Cardiac muscle cell (in vitro differentiated cells and primary cell): ENCODE measurements around the gene MTRF1. TPM values are rescaled to one million over a fixed set of nuclear protein-coding genes. Genes with fewer than 3 reads are reported as not detected.

Source experiments
- DNase-seq, 2 donors: peaks; one replicate each; pipeline versions ENCODE4 v3.0.0 to v3.0.0-alpha.2; 2010 to 2017; ENCODE audit warnings: low read depth in 1 of 2, low spot score in 1 of 2
- H3K27ac ChIP-seq: fragments of 200-600 bp; sonication (generic); 2 replicates; pipeline ENCODE4 v1.5.1; 2016
- H3K27me3 ChIP-seq: fragments of 200-600 bp; sonication (generic); 2 replicates; pipeline ENCODE4 v1.6.0; 2016; ENCODE audit warnings: control low read depth
- H3K36me3 ChIP-seq: fragments of 200-600 bp; sonication (generic); 2 replicates; pipeline ENCODE4 v1.5.1; 2016; ENCODE audit warnings: control low read depth
- H3K4me1 ChIP-seq: fragments of 200-600 bp; sonication (generic); 2 replicates; pipeline ENCODE4 v1.8.1; 2017; ENCODE audit warnings: low read depth, mild to moderate bottlenecking, mixed run types
- H3K4me3 ChIP-seq: fragments of 200-600 bp; sonication (generic); 2 replicates; pipeline ENCODE4 v1.5.1; 2016; ENCODE audit warnings: mild to moderate bottlenecking
- H3K9me3 ChIP-seq: fragments of 200-600 bp; sonication (generic); 2 replicates; pipeline ENCODE4 v1.5.1; 2017; ENCODE audit warnings: low read depth, mild to moderate bottlenecking, control low read depth
- polyA plus RNA-seq: library from polyadenylated mRNA; unstranded; fragments of >200 nt; fragmentation: Nextera tagmentation; extraction: Ambion mirVana; gene quantifications from 2 replicates; pipeline ENCODE4 v1.2.1, GENCODE V29; 2016
- total RNA-seq: library from RNA; depleted of rRNA; stranded (reverse); fragments of >200 nt; gene quantifications from 2 replicates; pipeline ENCODE4 v1.2.3, GENCODE V29; 2016
- TF ChIP-seq, protein P1 (sequence below): IDR thresholded peaks from 2 replicates; pipeline ENCODE4 v1.5.1; 2012; ENCODE audit warnings: low read depth, mild to moderate bottlenecking, low read length

MTRF1 gene
- total and polyA plus RNA-seq, 2 experiments from 2014 or later = 8.4 to 11.0 TPM

DNA sequence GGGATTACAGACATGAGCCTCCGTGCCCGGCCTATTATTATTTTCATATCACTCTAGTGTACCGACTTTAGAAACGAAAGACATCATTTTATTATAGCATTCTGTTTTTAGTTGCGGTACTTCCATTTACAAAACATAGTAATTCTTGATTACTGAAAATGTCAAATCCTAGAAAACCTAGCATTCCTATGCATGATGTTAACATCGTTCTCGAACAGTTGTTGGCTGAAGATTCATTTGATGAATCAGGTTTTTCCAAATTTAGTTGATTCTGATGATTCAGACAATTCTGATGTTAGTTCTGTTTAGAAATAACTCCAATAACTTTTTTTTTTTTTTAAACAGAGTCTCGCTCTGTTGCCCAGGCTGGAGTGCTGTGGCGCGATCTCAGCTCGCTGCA, 11.5 kb upstream of the MTRF1 start:
- Histone ChIP-seq H3K4me1 (no peaks in the 10 kb centered on the region), H3K27ac (no peak overlapping the region), H3K9me3 (no peaks in the 10 kb centered on the region), H3K4me3 (no peak overlapping the region), H3K36me3 (no peaks in the 10 kb centered on the region), H3K27me3 (no peaks in the 10 kb centered on the region)
- no peak for DNase-seq
- TF ChIP-seq, protein P1, sequence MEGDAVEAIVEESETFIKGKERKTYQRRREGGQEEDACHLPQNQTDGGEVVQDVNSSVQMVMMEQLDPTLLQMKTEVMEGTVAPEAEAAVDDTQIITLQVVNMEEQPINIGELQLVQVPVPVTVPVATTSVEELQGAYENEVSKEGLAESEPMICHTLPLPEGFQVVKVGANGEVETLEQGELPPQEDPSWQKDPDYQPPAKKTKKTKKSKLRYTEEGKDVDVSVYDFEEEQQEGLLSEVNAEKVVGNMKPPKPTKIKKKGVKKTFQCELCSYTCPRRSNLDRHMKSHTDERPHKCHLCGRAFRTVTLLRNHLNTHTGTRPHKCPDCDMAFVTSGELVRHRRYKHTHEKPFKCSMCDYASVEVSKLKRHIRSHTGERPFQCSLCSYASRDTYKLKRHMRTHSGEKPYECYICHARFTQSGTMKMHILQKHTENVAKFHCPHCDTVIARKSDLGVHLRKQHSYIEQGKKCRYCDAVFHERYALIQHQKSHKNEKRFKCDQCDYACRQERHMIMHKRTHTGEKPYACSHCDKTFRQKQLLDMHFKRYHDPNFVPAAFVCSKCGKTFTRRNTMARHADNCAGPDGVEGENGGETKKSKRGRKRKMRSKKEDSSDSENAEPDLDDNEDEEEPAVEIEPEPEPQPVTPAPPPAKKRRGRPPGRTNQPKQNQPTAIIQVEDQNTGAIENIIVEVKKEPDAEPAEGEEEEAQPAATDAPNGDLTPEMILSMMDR = no peak

DNA sequence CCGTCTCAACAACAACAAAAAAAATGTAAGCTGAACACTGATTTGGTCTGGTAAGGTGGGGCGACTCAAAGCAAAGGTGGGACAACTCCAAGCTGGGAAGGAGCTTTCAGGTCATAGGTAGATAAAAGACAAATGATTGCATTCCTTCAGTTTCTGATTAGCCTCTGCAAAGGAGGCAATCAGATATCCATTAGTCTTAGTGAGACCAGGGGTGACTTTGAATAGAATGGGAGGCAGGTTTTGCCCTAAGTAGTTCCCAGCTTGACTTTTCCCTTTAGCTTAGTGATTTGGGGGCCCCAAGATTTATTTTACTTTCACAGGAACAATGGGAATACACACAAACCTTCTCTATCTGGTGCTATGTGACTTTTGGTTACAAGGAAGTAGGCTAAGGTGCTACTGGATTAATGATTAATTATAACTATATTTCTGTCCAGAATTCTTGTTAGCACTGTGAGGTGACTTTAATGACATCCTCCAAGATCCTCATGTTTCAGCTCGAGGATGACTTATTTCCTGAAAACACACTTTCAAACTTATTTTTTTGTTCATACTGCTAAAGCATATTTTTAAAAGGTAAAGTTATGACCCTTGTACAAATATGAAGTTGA, 10.6 kb upstream of the MTRF1 start:
- Histone ChIP-seq H3K36me3 (no peaks in the 10 kb centered on the region), H3K27me3 (no peaks in the 10 kb centered on the region), H3K4me3 (no peak overlapping the region), H3K27ac (no peak overlapping the region), H3K4me1 (no peaks in the 10 kb centered on the region), H3K9me3 (no peaks in the 10 kb centered on the region)
- TF ChIP-seq, protein P1 = no peak
- DNase-seq = no peak

DNA sequence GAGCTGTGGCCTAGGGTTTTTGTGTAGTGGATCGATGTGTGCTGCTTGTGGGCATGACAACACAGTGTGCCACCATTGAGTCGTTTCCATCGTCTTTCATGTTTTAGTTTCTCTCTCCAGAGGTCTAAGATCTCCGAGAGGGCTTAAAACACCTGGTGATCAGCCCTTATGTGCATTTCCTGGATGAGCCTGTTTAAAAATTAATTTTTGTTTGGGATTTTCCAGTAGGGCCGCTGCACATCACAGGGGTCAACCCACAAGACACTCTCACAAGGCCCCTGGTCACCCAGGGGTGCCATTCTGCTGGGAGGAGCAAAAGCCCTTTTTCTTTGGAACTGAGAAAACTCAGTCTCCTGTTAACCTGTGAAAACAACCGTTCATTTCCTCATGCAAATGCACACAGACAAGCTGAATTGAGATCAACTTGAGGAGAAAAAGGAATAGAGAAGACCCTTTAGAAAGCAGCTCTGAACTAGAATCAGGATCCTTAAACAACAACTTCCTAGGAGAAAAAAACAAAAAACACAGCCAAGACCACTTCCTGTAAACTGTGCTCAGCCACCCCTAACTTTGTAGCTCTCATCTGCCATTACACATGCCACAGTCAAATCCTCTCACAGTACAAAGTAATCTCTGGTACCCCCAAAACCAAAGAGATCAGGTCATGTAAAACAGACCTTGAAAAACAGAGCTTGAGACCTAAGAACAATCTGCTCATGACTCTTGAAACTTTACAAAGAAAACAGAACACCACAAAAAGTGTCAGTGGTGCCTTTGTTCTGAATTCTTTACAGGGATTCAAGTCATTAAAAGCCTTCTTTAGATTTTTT, 8.3 kb upstream of the MTRF1 start:
- no peak for DNase-seq
- H3K4me1 ChIP-seq = no peaks in the 10 kb centered on the region
- H3K36me3 ChIP-seq = no peaks in the 10 kb centered on the region
- TF ChIP-seq, protein P1 = no peak
- no peak overlapping the region for H3K27ac ChIP-seq
- H3K4me3 ChIP-seq = no peak overlapping the region
- H3K9me3 ChIP-seq = peaks cover 4% of the 10 kb centered on the region
- H3K27me3 ChIP-seq = no peaks in the 10 kb centered on the region

DNA sequence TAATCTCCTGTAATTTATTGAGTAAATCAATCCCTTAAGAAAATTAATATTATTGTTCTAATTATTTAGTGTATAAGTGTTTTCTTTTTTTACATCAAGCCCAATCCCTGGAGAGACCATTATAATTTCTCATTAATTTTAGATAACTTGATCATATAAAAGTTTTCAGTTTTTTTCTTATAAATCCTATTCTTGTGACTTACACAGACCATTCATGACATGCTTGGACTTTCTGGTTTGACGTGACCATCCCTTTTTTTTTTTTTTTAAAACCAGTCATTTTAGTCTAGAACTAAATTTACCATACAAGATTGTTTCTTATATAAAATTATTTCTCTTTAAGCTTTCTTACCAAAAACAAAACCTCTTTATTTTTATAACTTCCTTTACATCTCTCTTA, 5.4 kb upstream of the MTRF1 start:
- H3K4me3 ChIP-seq = no peak overlapping the region
- DNase-seq = peak; percentile 14 to 23
- TF ChIP-seq, protein P1 = no peak

DNA sequence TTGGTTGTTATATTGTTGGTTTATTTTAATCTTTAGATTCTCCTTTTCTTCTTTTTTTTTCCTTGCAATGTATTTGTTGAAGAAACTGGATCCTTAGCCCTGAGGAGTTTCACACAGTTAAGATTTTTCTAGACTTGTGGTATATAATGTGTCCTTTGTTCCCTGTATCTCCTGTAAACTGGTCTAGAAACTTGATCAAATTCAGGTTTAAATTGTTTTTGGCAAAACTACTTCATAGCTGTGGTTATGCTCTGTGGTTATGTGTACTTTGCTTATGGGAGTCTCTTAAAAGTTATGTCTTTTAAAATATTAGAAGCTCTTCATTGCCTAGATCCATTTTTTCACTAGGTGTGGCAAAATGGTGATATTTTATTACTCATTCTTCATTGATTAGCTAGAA, 3.7 kb upstream of the MTRF1 start:
- Histone ChIP-seq H3K4me3 (no peak overlapping the region), H3K36me3 (no peaks in the 10 kb centered on the region), H3K9me3 (peaks cover 4% of the 10 kb centered on the region), H3K27me3 (no peaks in the 10 kb centered on the region), H3K27ac (no peak overlapping the region), H3K4me1 (no peaks in the 10 kb centered on the region)
- DNase-seq = peak in 1 of 2 donors; percentile 14
- TF ChIP-seq, protein P1 = no peak

More for the DNA sequence above, 5.4 kb upstream of the MTRF1 start:
- Histone ChIP-seq H3K27ac (no peak overlapping the region), H3K9me3 (peaks cover 4% of the 10 kb centered on the region), H3K36me3 (no peaks in the 10 kb centered on the region), H3K4me1 (no peaks in the 10 kb centered on the region), H3K27me3 (no peaks in the 10 kb centered on the region)
